HEK293T (cell line): ENCODE results near the gene ZBTB12.

Experiments
- ARNT ChIP-seq: fragments of 450-650 bp; IDR thresholded peaks from 2 replicates; pipeline ENCODE4 v1.6.1; 2017; ENCODE audit warnings: mild to moderate bottlenecking
- BHLHE40 ChIP-seq: fragments of 450-650 bp; IDR thresholded peaks from 2 replicates; pipeline ENCODE4 v1.6.1; 2016; ENCODE audit warnings: mild to moderate bottlenecking, moderate library complexity, borderline replicate concordance
- CTBP1 ChIP-seq: fragments of 450-650 bp; IDR thresholded peaks from 2 replicates; pipeline ENCODE4 v1.6.1; 2016; ENCODE audit warnings: borderline replicate concordance
- ELF4 ChIP-seq: fragments of 450-650 bp; IDR thresholded peaks from 2 replicates; pipeline ENCODE4 v1.6.1; 2017; ENCODE audit warnings: antibody characterized with exemption
- FOXA1 ChIP-seq: fragments of 450-650 bp; IDR thresholded peaks from 2 replicates; pipeline ENCODE4 v1.6.1; 2016; ENCODE audit warnings: mild to moderate bottlenecking
- FOXK2 ChIP-seq: fragments of 450-650 bp; IDR thresholded peaks from 2 replicates; pipeline ENCODE4 v1.6.1; 2016; ENCODE audit warnings: mild to moderate bottlenecking
- FOXM1 ChIP-seq: fragments of 450-650 bp; IDR thresholded peaks from 2 replicates; pipeline ENCODE4 v1.6.1; 2017; ENCODE audit warnings: mild to moderate bottlenecking, borderline replicate concordance
- SP1 ChIP-seq: fragments of 450-650 bp; IDR thresholded peaks from 2 replicates; pipeline ENCODE4 v1.6.1; 2017
- SUZ12 ChIP-seq: fragments of 450-650 bp; IDR thresholded peaks from 2 replicates; pipeline ENCODE4 v1.6.1; 2016; ENCODE audit warnings: mild to moderate bottlenecking
- TARDBP ChIP-seq: fragments of 450-650 bp; IDR thresholded peaks from 2 replicates; pipeline ENCODE4 v1.6.1; 2016

GRCh38 chr6:31935021-31935420 lies 33.1 kb upstream of the ZBTB12 start:
- TF ChIP-seq BHLHE40 (no peak), SUZ12 (no peak), FOXM1 (no peak), TARDBP (no peak), SP1 (no peak), FOXK2 (no peak), ARNT (no peak), FOXA1 (no peak), ELF4 (no peak), CTBP1 (no peak)
